Natural killer cell (primary cell): Measurements from ENCODE around the gene CXCR6. TPM values are rescaled to one million over a fixed set of nuclear protein-coding genes. Genes with fewer than 3 reads are reported as not detected.

Experiments used
- ATAC-seq, 3 donors: fragments of 150-1000 bp in 2 of 3; fragments of 200-7000 bp in 1 of 3; cut with Tn5 transposase; 1 replicate in 1 of 3; 2 replicates in 2 of 3; pipeline ENCODE4 v1.10.0; 2021; ENCODE audit warnings: mild to moderate bottlenecking in 2 of 3, moderate library complexity in 2 of 3
- DNase-seq, 2 donors: peaks; one replicate each; pipeline versions ENCODE4 v3.0.0 to v3.0.0-alpha.2; 2013 to 2021; ENCODE audit warnings: mixed read lengths in 1 of 2
- H3K27ac ChIP-seq: one replicate; pipeline ENCODE4 v1.5.1; 2013; ENCODE audit warnings: mild to moderate bottlenecking, low read length
- H3K27me3 ChIP-seq: one replicate; pipeline ENCODE4 v1.6.1; 2013; ENCODE audit warnings: low read length; ENCODE audit not compliant: control insufficient read depth, insufficient read depth
- H3K36me3 ChIP-seq: one replicate; pipeline ENCODE4 v1.6.1; 2013; ENCODE audit warnings: low read length; ENCODE audit not compliant: control insufficient read depth, insufficient read depth
- H3K4me1 ChIP-seq: one replicate; pipeline ENCODE4 v1.6.1; 2013; ENCODE audit warnings: low read length; ENCODE audit not compliant: control insufficient read depth, insufficient read depth
- H3K4me3 ChIP-seq: one replicate; pipeline ENCODE4 v1.5.1; 2013; ENCODE audit warnings: low read length
- H3K9me3 ChIP-seq: one replicate; pipeline ENCODE4 v1.6.1; 2013; ENCODE audit warnings: low read length; ENCODE audit not compliant: control insufficient read depth, insufficient read depth
- H3K27ac Mint-ChIP-seq, 2 donors: one replicate each; pipeline ENCODE4 v1.8.0; 2022; ENCODE audit warnings: mild to moderate bottlenecking in 2 of 2, mixed read lengths in 2 of 2, moderate library complexity in 1 of 2
- H3K27me3 Mint-ChIP-seq, 2 donors: one replicate each; pipeline ENCODE4 v1.8.0; 2022; ENCODE audit warnings: low read depth in 2 of 2, mixed read lengths in 2 of 2
- H3K36me3 Mint-ChIP-seq: one replicate; pipeline ENCODE4 v1.8.0; 2022; ENCODE audit warnings: mixed read lengths
- H3K4me1 Mint-ChIP-seq, 2 donors: one replicate each; pipeline ENCODE4 v1.8.0; 2022; ENCODE audit warnings: mixed read lengths in 2 of 2
- H3K4me3 Mint-ChIP-seq: one replicate; pipeline ENCODE4 v1.8.0; 2022; ENCODE audit warnings: mild to moderate bottlenecking, moderate library complexity, mixed read lengths
- H3K9me3 Mint-ChIP-seq, 2 donors: one replicate each; pipeline ENCODE4 v1.8.0; 2022; ENCODE audit warnings: mixed read lengths in 2 of 2
- CTCF ChIP-seq: fragments of 200-600 bp; IDR thresholded peaks from one replicate; pipeline ENCODE4 v1.8.0; 2022; ENCODE audit warnings: antibody characterized with exemption
- WGBS: methylation state at CpG from one replicate; pipeline ENCODE4 v1.1.7; 2013; ENCODE audit warnings: missing lambda C conversion rate; ENCODE audit not compliant: insufficient coverage; 5-methylcytosine and 5-hydroxymethylcytosine counted together
- intact Hi-C: fragments of 100-400 bp; cut with micrococcal nuclease; formaldehyde crosslinking; loops from one replicate; pipeline ENCODE4 v1.14.2; 2022
- total RNA-seq, 4 donors: library from RNA; stranded (reverse); fragments of 120-200 nt in 1 of 4; gene quantifications; one replicate each; pipeline versions ENCODE4 v1.2.3 to v1.2.4, GENCODE V29; 2013 to 2022

CXCR6 gene
- total RNA-seq, 3 donors from 2014 or later (not counting 1 experiment from before 2014, with no cell fraction given) = 0.95 to 2.1 (median 1.7) TPM

DNA sequence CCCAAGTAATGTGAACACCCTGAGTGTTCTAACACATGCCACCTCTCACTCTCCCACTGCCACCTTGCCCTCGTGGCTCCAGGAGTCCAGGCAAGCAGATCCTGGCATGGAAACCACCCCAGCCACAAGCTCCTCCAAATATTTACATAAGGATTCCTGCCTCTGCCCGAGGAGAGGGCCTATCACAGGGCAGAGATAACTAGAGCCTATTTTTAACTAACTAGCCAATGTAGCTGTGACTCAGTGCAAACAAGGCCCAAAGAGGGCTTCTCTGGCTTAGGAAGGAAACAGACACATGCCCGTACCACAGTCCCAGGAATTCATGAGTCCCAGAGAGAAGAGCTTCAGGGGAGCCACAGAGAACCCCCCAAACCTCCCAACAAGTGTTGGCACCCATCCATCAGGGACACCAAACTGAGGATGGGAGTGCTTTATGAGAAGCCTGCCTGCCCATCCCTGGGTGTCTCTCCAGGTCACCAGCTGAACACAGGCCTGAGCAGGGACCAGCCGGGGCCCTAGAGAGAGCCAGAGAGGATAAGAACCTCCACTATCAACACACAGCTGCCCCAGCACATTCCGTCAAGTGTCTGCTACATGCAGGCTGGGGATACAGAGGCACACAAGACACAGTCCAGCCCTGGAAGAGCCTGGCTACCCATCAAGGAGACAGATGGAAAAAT lies 43.2 kb downstream of the CXCR6 start:
- DNase-seq = no peak
- Histone ChIP-seq H3K27me3 (no peaks in the 10 kb centered on the region), H3K4me3 (no peak overlapping the region), H3K4me1 (peaks cover 49% of the 10 kb centered on the region), H3K36me3 (peaks cover 28% of the 10 kb centered on the region), H3K9me3 (no peaks in the 10 kb centered on the region), H3K27ac (no peak overlapping the region)
- Mint-ChIP-seq H3K4me1 (peaks cover 41 to 51% of the 10 kb centered on the region in 2 donors), H3K27me3 (no peaks in the 10 kb centered on the region), H3K36me3 (peaks cover 1% of the 10 kb centered on the region), H3K4me3 (no peak overlapping the region), H3K27ac (peak overlapping the region in 1 of 2 donors; percentile 29), H3K9me3 (no peaks in the 10 kb centered on the region)
- intact Hi-C loops = no loop called here
- TF ChIP-seq CTCF = no peak
- no peak for ATAC-seq
- WGBS = 92% methylated on average over 5 of the region's 5 CpGs

DNA sequence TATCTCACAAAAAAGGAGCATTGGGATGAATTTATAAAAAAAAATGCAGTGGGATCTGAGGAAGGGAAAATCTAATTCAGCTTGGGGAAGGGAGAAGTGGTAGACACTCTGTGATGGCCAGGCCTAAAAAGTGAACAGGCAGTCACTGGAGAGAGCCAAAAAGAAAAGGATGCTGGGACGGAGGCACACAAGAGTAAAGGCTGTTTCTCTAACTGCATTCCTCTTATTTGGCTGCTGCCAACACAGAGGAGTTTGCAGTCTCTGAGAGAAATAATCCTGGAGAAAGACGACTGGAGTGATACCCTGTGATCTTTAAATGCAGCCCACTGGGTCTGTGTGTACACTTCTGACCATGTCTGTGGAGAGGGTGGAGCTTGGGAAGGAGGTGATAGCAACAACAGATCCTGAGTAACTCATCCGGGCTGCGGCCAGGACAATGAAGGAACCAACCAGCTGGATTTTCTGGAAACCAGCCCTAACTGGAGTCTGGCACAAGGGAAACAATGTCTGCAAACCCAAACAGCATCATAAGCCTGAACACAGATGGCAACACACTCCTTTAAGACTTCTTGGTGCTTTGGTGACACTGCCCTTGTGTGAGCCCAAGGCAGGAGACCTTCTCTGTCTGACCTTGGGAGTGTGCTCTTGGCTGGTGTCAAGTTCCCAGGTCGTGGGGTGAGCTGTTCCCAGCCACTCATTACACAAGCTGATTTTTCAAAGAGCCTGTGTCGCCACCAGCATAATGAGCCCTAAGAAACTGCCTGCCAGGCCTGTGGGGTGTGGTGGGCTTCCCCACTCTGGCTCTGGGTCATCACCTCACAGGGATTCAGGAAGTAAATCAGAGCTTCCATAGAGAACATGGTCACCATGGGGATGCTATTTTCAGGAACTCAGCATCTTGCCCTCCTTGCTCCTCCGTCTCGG lies 44.4 kb downstream of the CXCR6 start:
- Histone ChIP-seq H3K4me3 (no peak overlapping the region), H3K27me3 (no peaks in the 10 kb centered on the region), H3K36me3 (peaks cover 19% of the 10 kb centered on the region), H3K4me1 (peaks cover 61% of the 10 kb centered on the region), H3K27ac (peak overlapping the region; percentile 6), H3K9me3 (no peaks in the 10 kb centered on the region)
- H3K36me3 Mint-ChIP-seq = no peaks in the 10 kb centered on the region
- ATAC-seq = no peak
- H3K4me1 Mint-ChIP-seq = peaks cover 52 to 63% of the 10 kb centered on the region in 2 donors
- no peak for DNase-seq
- intact Hi-C loops = no loop called here
- H3K4me3 Mint-ChIP-seq = no peak overlapping the region
- 95% methylated on average over 8 of the region's 8 CpGs for WGBS
- H3K27me3 Mint-ChIP-seq = no peaks in the 10 kb centered on the region
- H3K9me3 Mint-ChIP-seq = no peaks in the 10 kb centered on the region
- TF ChIP-seq CTCF = no peak
- peak overlapping the region in 1 of 2 donors; percentile 29 for H3K27ac Mint-ChIP-seq

DNA sequence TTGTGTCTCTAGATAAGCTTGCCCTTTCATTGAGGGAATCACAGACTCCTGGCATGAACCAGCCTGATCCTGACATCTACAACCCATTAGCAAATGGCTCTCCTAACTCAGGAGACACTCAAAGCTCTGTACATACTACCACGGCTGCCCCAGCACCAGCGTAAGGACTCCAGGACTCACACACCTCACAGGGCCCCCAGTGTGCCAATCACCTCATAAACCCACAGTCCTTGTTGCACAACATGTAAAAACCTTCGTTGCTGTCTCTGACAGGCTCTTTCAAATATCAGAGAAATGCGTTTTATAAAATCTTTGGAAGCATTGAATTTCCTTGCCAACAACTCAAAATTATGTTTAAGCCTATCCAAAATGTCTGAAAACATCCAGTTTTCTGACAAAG lies 45.1 kb downstream of the CXCR6 start:
- H3K36me3 Mint-ChIP-seq = no peaks in the 10 kb centered on the region
- H3K4me1 Mint-ChIP-seq = peaks cover 60 to 70% of the 10 kb centered on the region in 2 donors
- Histone ChIP-seq H3K4me1 (peaks cover 66% of the 10 kb centered on the region), H3K27ac (peak overlapping the region; percentile 6), H3K9me3 (no peaks in the 10 kb centered on the region), H3K27me3 (no peaks in the 10 kb centered on the region), H3K4me3 (no peak overlapping the region), H3K36me3 (peaks cover 11% of the 10 kb centered on the region)
- ATAC-seq (peak in 2 of 3 donors; percentile 21 to 63), DNase-seq (no peak)
- intact Hi-C loops = no loop called here
- peak overlapping the region in 1 of 2 donors; percentile 29 for H3K27ac Mint-ChIP-seq
- no peaks in the 10 kb centered on the region for H3K9me3 Mint-ChIP-seq
- WGBS = 81% methylated on average over 4 of the region's 4 CpGs
- H3K27me3 Mint-ChIP-seq = no peaks in the 10 kb centered on the region
- TF ChIP-seq CTCF = no peak
- no peak overlapping the region for H3K4me3 Mint-ChIP-seq
